ENCODE results near the gene RPS6KA3.

GRCh38 chrX:20252381-20253231, 14.1 kb downstream of the RPS6KA3 start:
- TF ChIP-seq CTCF (IDR thresholded peaks at IDR 0.05; ENCODE audit: low read depth, low read length) (peak; percentile 69), EZH2phosphoT487 (IDR thresholded peaks at IDR 0.05; ENCODE audit: low read depth) (no peak)

All from OCI-LY3 (cell line).